GM18508 (cell line): ENCODE measurements around the gene SHQ1.
"Not testable (repeated sequence)": the region's sequence is repeated elsewhere in the genome, so short reads cannot be mapped to it uniquely, and the experiment has no call there.

Source experiments
- ATAC-seq: cut with Tn5 transposase; IDR thresholded peaks from one replicate; pipeline ENCODE4 v1.9.1; 2021; ENCODE audit warnings: moderate number of reproducible peaks; ENCODE audit not compliant: insufficient read depth, unreplicated experiment

SHQ1 gene

DNA sequence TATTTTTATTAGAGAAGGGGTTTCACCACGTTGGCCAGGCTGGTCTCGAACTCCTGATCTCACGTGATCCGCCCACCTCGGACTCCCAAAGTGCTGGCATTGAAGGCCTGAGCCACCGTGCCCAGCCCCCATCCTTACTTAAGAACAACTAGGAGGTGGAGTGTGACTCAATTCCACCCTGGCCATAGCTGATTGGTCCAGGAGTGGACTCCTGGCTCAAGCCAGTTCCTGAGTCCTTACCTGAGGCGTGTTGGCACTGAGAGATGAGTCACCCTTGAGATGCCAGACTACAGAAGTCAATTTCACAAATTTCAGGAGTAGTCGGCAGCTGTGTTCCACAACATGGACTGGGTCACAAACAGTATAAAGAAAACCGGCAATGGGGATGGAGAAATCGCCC is 124.2 kb downstream of the SHQ1 start:
- no peak for ATAC-seq

DNA sequence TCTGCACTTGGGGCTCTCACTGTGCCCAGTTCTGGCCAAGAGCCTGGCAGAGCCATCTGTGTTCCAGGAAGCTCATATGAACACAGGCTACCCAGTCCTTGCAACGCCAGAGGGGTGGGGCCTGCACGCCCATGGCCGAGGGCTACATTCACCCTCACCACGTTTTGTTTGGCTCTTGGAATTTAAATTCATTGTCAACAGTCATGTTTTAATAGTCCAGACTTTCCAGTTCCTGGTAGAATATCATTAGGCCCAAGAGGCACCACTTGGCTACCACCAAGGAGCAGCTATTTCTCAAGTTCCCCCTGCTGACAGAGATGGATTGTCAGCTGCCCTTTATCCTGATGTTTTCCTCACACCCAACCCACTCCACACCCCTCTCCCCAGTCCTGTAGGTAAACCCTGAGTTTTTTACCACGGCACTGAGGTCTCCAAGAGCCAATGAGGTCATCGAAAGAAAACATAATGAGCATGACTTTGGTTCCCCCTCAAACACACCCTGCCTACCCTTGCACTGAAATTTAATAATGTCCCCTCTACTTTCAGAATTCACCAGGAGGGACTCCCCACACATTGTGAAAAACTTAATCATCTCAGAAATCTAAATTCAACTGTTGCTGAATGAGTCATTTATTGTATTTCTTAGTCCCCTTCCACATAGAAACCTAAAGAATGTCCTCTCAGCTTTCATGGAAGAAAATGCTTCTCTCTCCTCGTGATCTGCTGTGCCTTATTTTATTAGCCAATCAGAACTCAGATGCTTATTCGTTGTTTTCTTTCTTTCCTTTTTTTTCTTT is 125.1 kb downstream of the SHQ1 start:
- ATAC-seq: peak; percentile 83

DNA sequence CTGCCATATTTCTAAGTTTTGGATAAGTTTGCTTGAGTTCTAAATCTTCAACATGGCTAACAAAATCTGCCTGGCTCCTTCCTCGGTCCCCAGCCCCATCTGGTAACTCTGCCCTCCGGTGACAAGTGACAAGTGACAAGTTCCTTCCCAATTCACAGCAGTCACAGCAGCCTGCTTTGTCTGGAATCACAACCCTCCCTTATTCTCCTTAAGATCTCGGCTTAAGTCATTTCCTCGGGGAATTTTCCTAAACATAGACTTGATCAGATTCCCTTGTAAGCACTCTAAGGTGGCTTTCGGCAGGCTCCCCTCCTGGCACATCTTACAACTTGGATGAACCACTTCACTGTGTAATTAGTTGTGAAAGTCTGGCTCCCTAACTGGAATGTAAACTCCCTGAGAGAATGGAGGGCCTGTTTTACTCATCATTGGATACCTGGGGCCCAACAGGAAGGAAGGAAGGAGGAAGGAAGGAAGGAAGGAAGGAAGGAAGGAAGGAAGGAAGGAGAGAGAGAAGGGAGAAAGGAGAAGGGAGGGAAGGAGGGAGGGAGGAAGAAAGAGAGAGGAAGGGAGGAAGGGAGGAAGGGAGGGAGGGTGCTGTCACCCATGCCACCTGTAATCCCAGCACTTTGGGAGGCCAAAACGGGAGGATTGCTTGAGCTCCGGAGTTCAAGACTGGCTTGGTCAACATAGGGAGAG is 126.4 kb downstream of the SHQ1 start:
- ATAC-seq: no peak

DNA sequence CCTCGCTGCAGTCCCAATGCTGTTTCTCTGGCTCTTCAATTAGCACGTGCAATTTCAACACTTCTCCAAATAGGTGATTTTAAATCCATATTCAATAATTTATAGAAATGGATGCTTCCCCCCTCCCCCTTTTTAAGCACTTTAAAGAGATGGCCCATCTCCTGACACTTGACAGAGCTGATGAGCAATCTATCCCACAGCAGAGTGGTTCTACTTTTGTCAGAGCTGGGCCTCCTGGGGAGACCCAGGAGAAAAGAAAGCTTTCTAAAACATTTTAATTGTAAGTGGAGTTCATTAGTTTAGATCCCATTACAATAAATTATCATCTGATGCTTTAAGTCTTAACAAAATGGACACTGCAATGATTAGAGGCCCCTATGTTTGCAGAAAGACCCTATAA is 127.7 kb downstream of the SHQ1 start:
- ATAC-seq: no peak

DNA sequence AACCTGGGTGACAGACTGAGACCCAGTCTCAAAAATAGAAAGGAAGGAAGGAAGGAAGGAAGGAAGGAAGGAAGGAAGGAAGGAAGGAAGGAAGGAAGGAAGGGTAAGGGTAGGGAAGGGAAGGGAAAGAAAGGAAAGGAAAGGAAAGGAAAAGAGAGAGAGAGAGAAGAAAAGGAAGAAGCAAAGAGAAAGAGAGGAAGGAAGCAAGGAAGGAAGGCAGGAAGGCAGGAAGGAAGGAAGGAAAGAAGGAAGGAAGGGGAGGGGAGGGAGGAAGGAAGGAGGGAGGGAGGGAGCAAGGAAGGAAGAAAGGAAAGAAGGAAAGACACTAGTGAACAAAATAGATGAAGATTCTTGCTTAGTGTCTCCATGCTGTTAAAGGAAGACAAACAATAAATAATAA is 129.1 kb downstream of the SHQ1 start:
- ATAC-seq: no peak

DNA sequence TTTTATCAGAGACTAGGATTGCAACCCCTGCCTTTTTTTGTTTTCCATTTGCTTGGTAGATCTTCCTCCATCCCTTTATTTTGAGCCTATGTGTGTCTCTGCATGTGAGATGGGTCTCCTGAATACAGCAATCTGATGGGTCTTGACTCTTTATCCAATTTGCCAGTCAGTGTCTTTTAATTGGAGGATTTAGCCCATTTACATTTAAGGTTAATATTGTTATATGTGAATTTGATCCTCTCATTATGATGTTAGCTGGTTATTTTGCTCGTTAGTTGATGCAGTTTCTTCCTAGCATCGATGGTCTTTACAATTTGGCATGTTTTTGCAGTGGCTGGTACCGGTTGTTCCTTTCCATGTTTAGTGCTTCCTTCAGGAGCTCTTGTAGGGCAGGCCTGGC is 134.1 kb downstream of the SHQ1 start:
- not testable (repeated sequence) for ATAC-seq

DNA sequence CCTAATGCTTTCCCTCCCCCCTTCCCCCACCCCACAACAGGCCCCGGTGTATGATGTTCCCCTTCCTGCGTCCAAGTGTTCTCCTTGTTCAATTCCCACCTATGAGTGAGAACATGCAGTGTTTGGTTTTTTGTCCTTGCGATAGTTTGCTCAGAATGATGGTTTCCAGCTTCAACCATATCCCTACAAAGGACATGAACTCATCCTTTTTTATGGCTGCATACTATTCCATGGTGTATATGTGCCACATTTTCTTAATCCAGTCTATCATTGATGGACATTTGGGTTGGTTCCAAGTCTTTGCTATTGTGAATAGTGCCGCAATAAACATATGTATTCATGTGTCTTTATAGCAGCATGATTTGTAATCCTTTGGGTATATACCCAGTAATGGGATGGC is 137.8 kb downstream of the SHQ1 start:
- not testable (repeated sequence) for ATAC-seq

DNA sequence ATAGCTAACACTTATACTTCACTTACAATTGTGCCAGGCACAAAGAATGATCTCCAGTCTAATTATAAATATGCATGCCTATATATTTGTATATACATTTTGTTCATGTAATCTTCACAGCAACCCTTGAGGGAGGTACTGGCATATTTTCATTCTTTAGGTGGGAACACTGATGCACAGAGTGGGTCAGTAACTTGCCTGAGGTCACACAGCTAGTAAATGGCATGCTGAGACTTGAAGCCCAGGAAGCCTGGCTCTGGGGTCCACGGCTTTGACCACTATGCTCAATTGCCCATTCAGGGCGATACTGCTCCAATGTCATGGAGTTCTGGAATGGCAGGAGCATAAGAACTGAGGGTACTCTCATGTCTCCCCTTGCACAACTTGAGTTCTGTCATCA is 139.8 kb downstream of the SHQ1 start:
- no peak for ATAC-seq

DNA sequence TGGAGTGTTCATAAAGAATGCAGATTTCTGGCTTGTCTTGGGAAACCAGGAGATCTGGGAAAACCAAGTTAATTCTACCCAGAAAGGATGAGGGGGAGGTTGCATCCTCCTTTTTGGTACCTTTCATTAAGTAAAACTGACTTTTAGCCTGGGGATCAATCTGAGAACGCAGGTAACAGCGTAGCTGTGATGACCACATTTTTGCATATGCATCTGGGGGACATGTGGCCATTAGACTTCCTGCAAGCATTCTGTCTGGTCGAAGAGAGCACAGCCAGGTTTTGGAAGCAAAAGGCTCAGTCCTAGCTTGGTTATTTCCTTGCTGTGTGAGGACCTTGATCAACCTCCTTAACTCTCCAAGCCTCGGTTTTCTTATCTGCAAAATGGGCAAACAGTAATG is 145.2 kb downstream of the SHQ1 start:
- no peak for ATAC-seq

DNA sequence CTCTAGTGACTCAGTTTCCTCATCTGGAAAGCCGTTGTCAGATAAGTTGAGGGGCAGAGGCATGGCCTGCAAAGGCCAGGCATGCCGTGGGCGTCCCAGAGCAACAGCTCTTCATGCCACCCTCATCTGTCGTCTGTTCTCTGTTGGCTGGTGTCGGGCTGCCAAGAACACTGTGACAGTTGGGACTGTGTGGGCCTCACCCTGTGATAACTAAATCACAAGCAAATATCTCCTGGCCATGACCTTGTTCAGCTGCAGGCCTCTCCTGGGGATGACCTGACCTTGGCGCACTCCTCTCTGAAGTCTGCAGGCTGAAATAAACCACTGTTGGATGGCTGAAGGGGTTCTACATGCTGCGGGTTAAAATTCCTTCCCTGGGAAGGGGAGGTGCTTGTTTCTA is 145.9 kb downstream of the SHQ1 start:
- ATAC-seq: no peak

DNA sequence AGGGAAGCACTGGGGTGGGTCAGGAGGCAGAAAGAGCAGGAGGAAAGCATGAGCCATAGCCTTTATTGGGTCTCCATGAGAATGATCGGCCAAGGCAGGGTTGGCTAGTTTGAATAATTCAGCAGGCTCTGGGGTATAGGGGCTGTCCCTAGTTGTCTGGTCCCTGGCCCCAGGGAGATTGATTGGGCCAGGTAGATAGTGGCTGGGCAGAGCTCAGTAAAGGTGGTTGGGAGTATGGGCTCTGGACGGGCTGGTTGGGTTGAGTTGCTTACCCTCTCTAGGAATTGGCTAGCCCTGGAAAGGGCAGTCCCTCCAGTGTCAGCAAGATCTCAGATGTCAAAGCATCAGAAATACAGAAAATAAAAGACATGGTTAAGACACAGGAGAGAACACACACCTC is 148.1 kb downstream of the SHQ1 start:
- no peak for ATAC-seq

DNA sequence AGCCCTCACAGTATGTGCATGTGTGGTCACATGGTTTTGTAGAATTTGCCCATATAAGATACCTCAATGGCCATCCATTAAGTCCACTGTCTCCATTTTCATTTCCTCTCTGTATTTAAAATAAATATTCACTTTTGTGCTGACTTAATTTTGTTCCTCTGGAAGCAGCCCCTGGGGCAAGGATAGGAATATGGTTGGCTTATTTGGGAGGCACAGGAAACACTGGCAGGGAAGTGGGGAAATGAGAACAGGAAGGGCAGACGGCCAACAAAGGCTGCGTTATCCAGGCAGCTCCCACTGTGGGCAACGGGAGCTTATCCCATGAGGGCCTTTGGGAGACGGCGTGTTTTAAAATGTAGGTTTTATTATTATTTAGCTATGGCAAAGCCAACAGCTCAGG is 148.6 kb downstream of the SHQ1 start:
- no peak for ATAC-seq
